Hematopoietic multipotent progenitor cell treated with erythropoietin and hydrocortisone succinate and interleukin-3 and kit ligand, for 6 days (in vitro differentiated cells): ENCODE measurements around the gene MCM10.
A peak's percentile ranks its signal among the peaks of the same experiment; 100 is the strongest.
"Not testable (repeated sequence)": the region's sequence is repeated elsewhere in the genome, so short reads cannot be mapped to it uniquely, and the experiment has no call there.

Source experiments
- DNase-seq: peaks from one replicate; pipeline ENCODE4 v3.0.0-alpha.2; 2015

The MCM10 gene

DNA sequence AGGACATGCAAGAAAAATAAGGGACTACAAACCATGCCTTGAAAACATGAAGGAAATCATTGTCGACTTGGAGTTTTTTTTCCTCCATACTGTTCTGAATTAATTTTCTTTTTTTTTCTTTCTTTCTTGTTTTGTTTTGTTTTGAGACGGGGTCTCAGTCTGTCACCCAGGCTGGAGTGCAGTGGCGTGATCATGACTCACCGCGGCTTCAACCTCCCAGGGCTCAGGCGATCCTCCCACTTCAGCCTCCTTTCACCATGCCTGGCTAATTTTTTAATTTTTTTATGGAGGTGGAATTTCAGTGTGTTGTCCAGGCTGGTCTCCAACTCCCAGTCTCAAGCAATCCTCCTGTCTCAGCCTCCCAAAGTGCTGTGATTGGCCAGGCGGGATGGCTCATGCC, 61.2 kb downstream of the MCM10 start:
- DNase-seq, result no peak

GRCh38 chr10:13223241-13223640, 61.9 kb downstream of the MCM10 start:
- no peak for DNase-seq

DNA sequence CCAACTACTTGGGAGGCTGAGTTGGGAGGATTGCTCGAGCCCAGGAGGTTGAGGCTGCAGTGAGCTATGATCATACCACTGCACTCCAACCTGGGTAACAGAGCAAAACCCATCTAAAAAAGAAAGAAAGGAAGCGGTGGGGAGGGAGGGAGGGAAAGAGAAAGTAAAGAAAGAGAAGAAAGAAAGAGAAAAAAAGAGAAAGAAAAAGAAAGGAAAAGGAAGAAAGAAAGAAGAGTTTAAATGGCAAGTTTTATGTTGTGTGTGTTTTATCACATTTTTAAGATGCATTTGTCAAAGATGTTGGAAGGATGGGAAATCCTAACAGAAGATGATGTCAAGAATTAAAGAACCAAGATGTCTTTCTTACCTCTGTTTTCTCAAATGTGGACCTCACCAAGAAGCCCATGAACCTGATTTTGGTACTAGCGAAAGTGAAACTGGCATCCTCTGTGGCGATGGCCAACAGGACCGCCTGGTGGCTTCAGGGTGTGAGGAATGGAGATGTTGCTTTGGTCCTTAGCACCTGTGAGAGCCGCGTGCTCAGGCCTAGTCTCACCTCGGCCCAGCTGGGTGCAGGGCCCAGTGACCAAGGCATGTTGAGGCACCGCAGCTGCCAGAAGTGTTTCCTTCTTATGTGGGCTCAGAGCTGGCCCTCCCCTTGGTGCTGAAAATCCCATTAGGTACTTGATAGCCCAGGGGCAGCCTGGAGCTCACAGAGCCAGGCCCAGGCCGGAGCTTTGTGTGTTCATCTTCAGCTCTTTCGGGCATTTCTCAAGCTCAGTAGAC, 63.0 kb downstream of the MCM10 start:
- DNase-seq, result peak; percentile 19

GRCh38 chr10:13225601-13226000, 64.2 kb downstream of the MCM10 start:
- DNase-seq, result no peak

GRCh38 chr10:13227031-13227430, 65.7 kb downstream of the MCM10 start:
- DNase-seq, result no peak

DNA sequence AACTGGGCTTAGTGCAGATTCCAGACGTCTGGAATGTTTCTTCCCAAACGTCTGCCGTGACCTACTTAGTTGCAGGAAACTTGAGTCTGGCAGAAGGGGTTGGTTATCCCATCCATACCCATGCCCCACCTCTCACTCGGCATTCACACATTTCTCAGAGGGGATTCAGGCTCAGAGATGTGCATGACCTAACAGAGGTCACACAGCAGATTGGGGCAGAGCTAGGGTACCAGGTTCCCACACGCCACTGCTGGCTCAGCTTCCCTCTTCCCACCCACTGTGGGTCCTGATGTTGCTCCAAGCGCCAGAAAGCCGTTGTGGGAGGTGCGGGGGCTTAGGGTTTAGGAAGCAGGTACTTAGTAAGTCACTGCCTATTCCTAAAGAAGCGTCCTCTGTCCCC, 69.8 kb downstream of the MCM10 start:
- no peak for DNase-seq

DNA sequence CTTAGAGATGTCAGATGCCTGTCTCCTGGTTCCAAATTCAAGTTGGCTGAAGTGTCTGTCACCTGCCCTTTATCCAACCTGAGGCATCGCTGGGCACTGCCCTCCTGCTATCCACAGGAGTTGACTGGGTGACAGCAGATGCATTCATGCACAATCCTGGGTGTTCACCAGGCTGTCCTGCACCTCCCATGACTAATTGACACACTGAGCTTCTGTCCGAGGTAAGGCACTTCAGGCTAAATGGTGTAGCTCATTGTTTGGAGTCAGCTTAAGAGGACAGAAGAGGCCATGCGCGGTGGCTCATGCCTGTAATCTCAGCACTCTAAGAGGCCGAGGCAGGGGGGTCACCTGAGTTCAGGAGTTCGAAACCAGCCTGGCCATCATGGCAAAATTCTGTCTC, 70.5 kb downstream of the MCM10 start:
- DNase-seq, result no peak

DNA sequence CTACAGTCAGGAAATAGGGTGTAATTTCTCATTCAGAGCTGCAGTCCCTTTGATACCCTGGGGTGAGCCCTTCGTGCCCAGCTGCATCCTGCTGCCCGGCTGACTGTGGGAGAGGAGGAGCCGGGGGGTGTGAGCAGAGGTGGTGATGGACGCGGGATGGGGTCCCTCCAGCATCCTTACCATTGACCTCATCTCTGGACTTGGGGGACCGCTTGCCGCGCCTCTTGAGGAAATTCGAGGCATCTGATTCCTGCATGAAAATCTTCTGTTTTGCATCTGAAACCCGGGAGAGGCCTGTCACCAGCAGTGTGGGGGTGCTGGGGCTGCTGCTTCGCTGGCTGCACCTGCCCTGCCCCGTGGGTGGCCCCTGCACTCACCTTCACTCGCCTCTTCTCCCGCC, 72.0 kb downstream of the MCM10 start:
- no peak for DNase-seq

- DNase-seq, result no peak
Measured at GRCh38 chr10:13234172-13234571, 72.8 kb downstream of the MCM10 start, which contains the start of gene UCMA. UCMA (minus strand) TSS chr10:13234374; CDS start chr10:13234258, 116 bp downstream.

DNA sequence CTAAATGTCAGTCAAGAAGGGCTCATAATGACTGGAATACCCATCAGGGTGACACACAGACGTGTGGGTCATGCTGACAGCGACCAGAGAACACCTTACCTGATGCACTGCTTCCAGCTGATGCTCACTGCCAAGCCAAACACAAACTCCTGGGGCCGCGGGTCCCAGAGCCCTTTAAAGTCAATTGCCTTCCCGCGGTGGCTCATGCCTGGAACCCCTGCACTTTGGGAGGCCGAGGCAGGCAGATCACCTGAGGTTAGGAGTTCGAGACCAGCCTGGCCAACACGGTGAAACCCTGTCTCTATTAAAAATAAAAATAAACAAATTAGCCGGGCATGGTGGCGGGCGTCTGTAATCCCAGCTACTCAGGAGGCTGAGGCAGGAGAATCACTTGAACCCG, 73.4 kb downstream of the MCM10 start:
- not testable (repeated sequence) for DNase-seq

- DNase-seq, result no peak
Measured at GRCh38 chr10:13236638-13237037, 75.3 kb downstream of the MCM10 start.

GRCh38 chr10:13238271-13239077, 77.1 kb downstream of the MCM10 start:
- no peak for DNase-seq

DNA sequence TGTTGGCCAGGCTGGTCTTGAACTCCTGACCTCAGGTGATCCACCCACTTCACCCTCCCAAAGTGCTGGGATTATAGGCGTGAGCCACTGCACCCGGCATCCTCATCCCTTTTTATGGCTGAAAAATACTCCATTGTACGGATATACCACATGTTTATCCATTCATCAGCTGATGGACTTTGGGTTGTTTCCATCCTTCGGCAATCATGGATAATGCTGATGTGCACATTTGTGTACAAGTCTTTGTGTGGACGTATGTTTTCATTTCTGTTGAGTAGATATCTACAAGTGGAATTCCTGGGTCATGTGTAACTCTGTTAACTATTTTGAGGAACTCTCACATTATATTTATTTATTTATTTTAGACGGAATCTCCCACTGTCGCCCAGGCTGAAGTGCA, 78.6 kb downstream of the MCM10 start:
- no peak for DNase-seq

DNA sequence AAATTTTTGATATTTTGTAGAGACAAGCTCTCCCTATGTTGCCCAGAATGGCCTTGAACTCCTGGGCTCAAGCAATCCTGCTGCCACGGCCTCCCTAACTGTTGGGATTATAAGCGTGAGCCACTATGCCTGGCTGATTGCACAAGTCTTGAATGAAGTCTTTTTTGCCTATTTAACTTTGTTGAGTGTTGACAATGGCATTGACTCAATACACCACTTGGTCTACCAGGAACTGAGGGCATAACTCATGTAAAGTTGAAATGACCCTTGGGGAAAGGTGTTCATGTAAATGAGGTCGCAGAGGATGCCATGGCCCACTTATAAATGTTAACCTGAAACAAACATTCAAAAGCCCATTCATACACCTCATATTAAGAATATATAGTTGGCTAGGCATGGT, 80.3 kb downstream of the MCM10 start:
- no peak for DNase-seq

GRCh38 chr10:13242260-13242659, 80.9 kb downstream of the MCM10 start:
- DNase-seq, result not testable (repeated sequence)

DNA sequence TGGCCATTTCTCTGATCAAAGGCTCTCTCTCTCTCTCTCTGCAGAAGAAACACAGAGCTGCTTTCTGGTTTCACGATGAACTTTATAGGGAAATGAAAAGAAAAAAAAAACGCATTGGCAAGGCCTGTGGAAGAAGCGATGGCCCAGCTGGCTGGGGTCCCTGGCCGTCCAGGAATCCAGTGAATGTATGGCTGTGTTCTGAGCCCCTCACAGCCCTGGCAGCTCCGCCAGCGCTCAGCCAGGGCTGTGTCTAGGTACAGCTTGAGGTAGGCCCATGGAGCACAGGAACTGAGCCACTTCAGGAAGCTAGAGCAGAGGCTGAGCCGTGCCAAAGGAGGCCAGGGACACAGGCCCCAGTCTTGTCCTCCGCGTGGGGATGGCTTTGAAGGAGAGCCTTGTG, 85.9 kb downstream of the MCM10 start:
- DNase-seq, result no peak

- no peak for DNase-seq
Measured at GRCh38 chr10:13247784-13248183, 86.4 kb downstream of the MCM10 start.

DNA sequence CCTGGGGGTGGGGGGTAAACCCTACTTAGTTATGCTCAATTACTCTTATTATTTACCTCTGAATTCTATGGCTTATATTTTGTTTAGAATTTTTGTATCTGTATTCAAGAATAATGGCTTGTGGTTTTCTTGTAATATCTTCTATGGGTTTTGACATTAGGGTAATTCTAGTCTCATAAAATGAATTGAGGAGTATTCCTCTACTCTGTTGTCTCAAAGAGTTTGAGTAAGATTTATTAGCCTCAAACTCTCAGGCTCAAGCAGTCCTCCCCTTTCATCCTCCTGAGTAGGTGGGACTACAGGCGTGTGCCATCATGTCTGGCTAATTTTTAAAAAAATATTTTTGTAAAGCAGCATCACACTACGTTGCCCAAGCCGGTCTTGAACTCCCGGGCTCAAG, 92.4 kb downstream of the MCM10 start:
- DNase-seq, result no peak

GRCh38 chr10:13256627-13257026, 95.3 kb downstream of the MCM10 start:
- no peak for DNase-seq

DNA sequence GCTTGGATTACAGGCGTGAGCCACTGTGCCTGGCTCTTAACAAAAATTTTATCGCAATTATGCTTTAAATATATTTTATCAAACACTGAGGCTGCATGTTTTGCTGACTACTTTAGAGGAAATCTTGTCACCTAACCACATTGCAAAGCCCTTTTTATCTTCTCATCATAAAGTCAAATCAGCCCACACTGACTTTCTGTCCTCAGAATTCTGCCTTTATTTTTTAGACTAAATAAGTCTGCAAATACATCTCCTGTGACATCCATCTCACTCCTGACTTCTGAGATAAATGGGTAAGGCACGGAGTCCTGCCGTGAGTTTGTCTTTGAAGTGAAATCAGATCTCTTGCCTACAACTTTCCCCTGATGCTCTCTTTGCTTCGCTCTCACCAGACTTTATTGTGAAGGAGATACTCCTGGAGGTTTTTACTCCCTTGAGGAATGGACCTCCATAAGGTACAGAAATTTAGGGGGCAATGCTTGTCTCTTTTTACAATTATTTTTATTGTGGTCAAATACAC, 96.3 kb downstream of the MCM10 start:
- DNase-seq, result no peak
